ENCODE results near the gene CUL7. TPM values are rescaled to one million over a fixed set of nuclear protein-coding genes. Genes with fewer than 3 reads are reported as not detected.
A peak's percentile ranks its signal among the peaks of the same experiment; 100 is the strongest.

The CUL7 gene
- total RNA-seq, 2 donors from 2014 or later = 16.3 to 24.4 TPM

DNA sequence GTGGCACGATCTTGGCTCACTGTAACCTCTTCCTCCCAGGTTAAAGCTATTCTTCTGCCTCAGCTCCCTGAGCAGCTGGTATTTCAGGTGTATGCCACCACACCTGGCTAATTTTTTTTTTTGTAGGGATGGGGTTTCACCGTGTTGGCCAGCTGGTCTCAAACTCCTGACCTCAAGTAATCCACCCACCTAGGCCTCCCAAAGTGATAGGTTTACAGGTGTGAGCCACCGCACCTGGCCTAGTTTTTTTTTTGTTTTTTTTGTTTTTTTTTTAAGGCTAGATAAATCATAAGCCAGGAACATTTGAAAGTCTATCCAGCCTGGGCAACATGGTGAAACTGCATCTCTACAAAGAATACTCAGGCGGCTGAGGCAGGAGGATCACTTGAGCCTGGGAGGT lies 21.3 kb downstream of the CUL7 start:
- Histone ChIP-seq H3K27me3 (no peaks in the 10 kb centered on the region), H3K4me3 (no peak overlapping the region), H3K27ac (no peak overlapping the region), H3K9me3 (no peaks in the 10 kb centered on the region), H3K36me3 (replicated peaks in 1 of 2; ENCODE audit: insufficient read depth in 1 of 2, low read depth in 2 of 2) (peaks cover 13 to 20% of the 10 kb centered on the region in 2 donors), H3K4me1 (no peaks in the 10 kb centered on the region)
- DNase-seq (no peak), ATAC-seq (no peak)
- TF ChIP-seq, protein P1, sequence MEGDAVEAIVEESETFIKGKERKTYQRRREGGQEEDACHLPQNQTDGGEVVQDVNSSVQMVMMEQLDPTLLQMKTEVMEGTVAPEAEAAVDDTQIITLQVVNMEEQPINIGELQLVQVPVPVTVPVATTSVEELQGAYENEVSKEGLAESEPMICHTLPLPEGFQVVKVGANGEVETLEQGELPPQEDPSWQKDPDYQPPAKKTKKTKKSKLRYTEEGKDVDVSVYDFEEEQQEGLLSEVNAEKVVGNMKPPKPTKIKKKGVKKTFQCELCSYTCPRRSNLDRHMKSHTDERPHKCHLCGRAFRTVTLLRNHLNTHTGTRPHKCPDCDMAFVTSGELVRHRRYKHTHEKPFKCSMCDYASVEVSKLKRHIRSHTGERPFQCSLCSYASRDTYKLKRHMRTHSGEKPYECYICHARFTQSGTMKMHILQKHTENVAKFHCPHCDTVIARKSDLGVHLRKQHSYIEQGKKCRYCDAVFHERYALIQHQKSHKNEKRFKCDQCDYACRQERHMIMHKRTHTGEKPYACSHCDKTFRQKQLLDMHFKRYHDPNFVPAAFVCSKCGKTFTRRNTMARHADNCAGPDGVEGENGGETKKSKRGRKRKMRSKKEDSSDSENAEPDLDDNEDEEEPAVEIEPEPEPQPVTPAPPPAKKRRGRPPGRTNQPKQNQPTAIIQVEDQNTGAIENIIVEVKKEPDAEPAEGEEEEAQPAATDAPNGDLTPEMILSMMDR (IDR thresholded peaks at IDR 0.05) = no peak
- TF ChIP-seq POLR2A (IDR thresholded peaks at IDR 0.05) = no peak
- 87 to 89% methylated on average over 4 of the region's 4 CpGs for whole genome bisulfite sequencing, 2 donors
- intact Hi-C loops (cut with DNase I) = no loop called here

DNA sequence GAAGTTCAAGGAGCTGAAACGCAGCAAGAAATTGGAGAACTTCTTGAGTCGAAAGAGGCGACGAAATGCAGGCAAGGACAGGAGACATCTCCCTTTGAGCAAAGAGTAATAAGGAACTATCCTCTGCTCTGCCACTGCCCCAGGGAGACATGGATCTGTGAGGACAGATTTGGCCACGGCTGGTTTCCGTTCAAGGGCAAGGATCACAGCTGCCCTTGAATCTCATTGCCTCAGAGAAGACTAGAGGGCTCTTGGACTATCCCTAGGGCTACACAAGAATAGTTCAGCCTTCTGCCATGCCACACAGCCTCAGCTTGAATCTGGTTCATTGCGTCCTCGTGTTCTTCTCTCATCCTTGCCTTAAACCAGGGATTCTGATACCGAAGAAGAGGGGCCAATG lies 24.5 kb downstream of the CUL7 start:
- Histone ChIP-seq H3K4me1 (peaks cover 4% of the 10 kb centered on the region), H3K9me3 (no peaks in the 10 kb centered on the region), H3K4me3 (no peak overlapping the region), H3K27me3 (no peaks in the 10 kb centered on the region), H3K27ac (no peak overlapping the region), H3K36me3 (replicated peaks in 1 of 2; ENCODE audit: insufficient read depth in 1 of 2, low read depth in 2 of 2) (peaks cover 13 to 28% of the 10 kb centered on the region in 2 donors)
- intact Hi-C loops (cut with DNase I) = no loop called here
- DNase-seq (no peak), ATAC-seq (no peak)
- TF ChIP-seq, protein P1 (IDR thresholded peaks at IDR 0.05) = no peak
- TF ChIP-seq POLR2A (IDR thresholded peaks at IDR 0.05) = no peak
- WGBS, 2 donors = 81 to 84% methylated on average over 9 of the region's 9 CpGs

DNA sequence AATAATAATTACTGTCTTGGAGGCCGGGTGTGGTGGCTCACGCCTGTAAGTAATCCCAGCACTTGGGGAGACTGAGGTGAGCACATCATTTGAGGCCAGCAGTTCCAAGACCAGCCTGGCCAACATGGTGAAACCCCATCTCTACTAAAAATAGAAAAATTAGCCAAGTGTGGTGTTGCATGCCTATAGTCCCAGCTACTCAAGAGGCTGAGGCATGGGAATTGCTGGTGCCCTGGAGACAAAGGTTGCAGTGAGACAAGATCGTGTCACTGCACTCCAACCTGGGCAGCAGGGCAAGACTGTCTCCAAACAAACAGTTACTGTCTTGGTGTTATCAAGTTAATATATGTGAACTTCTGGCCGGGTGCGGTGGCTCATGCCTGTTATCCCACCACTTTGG lies 27.3 kb downstream of the CUL7 start:
- DNase-seq = no peak
- H3K9me3 ChIP-seq = no peaks in the 10 kb centered on the region
- no peak overlapping the region for H3K4me3 ChIP-seq
- no peak for TF ChIP-seq POLR2A (IDR thresholded peaks at IDR 0.05)
- TF ChIP-seq, protein P1 (IDR thresholded peaks at IDR 0.05) = no peak
- intact Hi-C loops (cut with DNase I) = no loop called here
- no peak for ATAC-seq
- no peaks in the 10 kb centered on the region for H3K27me3 ChIP-seq
- no peak overlapping the region for H3K27ac ChIP-seq
- 90% methylated on average over 5 of the region's 5 CpGs for WGBS, 2 donors
- H3K36me3 ChIP-seq (replicated peaks in 1 of 2; ENCODE audit: insufficient read depth in 1 of 2, low read depth in 2 of 2) = peaks cover 13 to 28% of the 10 kb centered on the region in 2 donors
- peaks cover 24% of the 10 kb centered on the region for H3K4me1 ChIP-seq

DNA sequence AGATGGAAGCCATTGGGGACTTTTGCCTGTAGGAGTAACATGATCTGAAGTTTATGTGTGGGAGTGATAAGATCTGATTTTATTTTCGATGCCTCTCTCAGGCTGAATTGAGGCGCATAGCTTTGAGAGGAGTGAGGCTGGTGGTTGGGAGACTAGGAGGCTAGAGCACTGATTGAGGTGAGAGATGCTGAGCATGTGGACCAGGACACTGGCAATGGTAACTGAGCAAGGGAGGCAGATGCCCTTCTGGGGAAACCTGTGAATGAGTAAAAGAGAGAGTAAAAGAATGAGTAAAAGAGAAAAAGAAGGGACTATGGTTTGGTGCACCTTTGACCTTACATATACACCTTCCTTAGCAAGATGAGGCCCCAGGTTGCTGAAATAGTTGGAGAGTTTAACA lies 29.2 kb downstream of the CUL7 start:
- no peak for ATAC-seq
- Histone ChIP-seq H3K27ac (no peak overlapping the region), H3K4me1 (peaks cover 35% of the 10 kb centered on the region), H3K4me3 (no peak overlapping the region), H3K36me3 (replicated peaks in 1 of 2; ENCODE audit: insufficient read depth in 1 of 2, low read depth in 2 of 2) (peaks cover 13 to 23% of the 10 kb centered on the region in 2 donors), H3K27me3 (no peaks in the 10 kb centered on the region), H3K9me3 (no peaks in the 10 kb centered on the region)
- 73 to 83% methylated on average over 2 of the region's 2 CpGs for WGBS, 2 donors
- intact Hi-C loops (cut with DNase I) = no loop called here
- TF ChIP-seq POLR2A (IDR thresholded peaks at IDR 0.05) = no peak
- TF ChIP-seq, protein P1 (IDR thresholded peaks at IDR 0.05) = no peak
- no peak for DNase-seq

DNA sequence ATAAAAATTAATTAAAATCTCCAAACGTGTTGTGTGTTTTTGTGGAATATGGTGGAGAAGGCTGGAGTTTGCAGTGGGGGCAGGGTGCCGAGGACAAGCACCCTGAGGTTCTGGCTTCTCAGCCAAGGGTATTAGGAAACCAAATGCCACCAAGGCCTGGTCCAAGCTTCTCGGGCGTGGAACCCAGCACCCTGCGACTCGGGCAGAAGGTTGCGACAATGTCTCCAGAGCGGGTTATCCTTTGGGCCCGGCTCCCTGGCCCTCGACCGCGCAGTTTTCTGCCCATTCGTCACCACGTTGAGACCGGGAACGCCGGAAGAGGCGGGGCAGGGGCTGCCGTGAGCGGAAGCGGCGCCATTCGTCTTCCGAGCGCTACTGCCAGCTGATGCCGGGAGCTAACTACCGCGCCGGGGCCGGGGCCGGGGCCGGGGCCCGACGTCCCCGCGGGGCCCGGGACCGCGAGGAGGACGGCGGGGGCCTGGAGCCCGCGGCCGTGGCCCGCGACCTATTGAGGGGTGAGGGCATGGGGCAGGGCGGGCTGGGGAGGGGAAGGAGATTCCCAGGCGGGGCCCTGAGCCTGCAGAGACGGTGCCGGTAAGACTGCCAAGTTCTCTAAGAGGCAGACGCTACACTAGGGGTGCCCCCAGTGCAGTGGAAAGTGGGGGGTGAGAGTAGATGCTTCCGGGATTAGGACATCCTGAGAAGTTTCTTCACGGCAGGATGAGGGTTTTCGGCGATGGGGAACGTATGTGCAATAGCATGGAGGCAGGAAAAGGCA lies 32.2 kb downstream of the CUL7 start, which contains the start of gene RRP36:
Gene RRP36 (plus strand): TSS at position 354 of the 778 bp plus-strand sequence. CDS start 32 bp downstream, at position 386.
- peak within 1 kb of the TSS; percentile 71 to 86 (median 80) for H3K27ac ChIP-seq
- peak within 1 kb of the TSS; percentile 75 to 86 for H3K4me3 ChIP-seq
- H3K4me1 ChIP-seq = peaks cover 46% of the 10 kb centered on the region
- intact Hi-C loops (cut with DNase I) = no loop called here
- ATAC-seq (peak; percentile 92), DNase-seq (peak; percentile 79 to 86 (median 80))
- H3K36me3 ChIP-seq (replicated peaks in 1 of 2; ENCODE audit: insufficient read depth in 1 of 2, low read depth in 2 of 2) = peaks cover 0 to 9% of the 10 kb centered on the region in 2 donors
- no peaks in the 10 kb centered on the region for H3K9me3 ChIP-seq
- peak; percentile 38 to 77 (median 69) for TF ChIP-seq POLR2A (IDR thresholded peaks at IDR 0.05)
- TF ChIP-seq, protein P1 (IDR thresholded peaks at IDR 0.05) = no peak
- no peaks in the 10 kb centered on the region for H3K27me3 ChIP-seq
- 0 to 1% methylated on average over 14 to 52 of the region's 56 CpGs for WGBS, 2 donors

Data from body of pancreas (tissue), 4 donors.